Stomach smooth muscle (tissue), 2 donors: ENCODE data around the gene PPFIA2.

Experiments used
- H3K27ac ChIP-seq: one replicate; pipeline ENCODE4 v1.7.0; 2013; ENCODE audit warnings: mild to moderate bottlenecking, low read length, inconsistent platforms
- H3K27me3 ChIP-seq, 2 donors: one replicate each; pipeline ENCODE4 v1.7.0; 2013; ENCODE audit warnings: low read length in 2 of 2; ENCODE audit not compliant: insufficient read depth in 2 of 2, control insufficient read depth in 1 of 2
- H3K36me3 ChIP-seq, 2 donors: one replicate each; pipeline ENCODE4 v1.7.0; 2013; ENCODE audit warnings: low read length in 2 of 2; ENCODE audit not compliant: control insufficient read depth in 2 of 2, insufficient read depth in 2 of 2
- H3K4me1 ChIP-seq: one replicate; pipeline ENCODE4 v1.7.0; 2013; ENCODE audit warnings: low read length; ENCODE audit not compliant: control insufficient read depth, insufficient read depth
- H3K4me3 ChIP-seq, 2 donors: one replicate each; pipeline ENCODE4 v1.7.0; 2013; ENCODE audit warnings: low read length in 2 of 2
- H3K9ac ChIP-seq, 2 donors: one replicate each; pipeline ENCODE4 v1.7.0; 2013; ENCODE audit warnings: low read length in 2 of 2, mild to moderate bottlenecking in 1 of 2
- H3K9me3 ChIP-seq, 2 donors: one replicate each; pipeline ENCODE4 v1.7.0; 2013; ENCODE audit warnings: low read length in 2 of 2; ENCODE audit not compliant: control insufficient read depth in 2 of 2
- donor health status: healthy.
- donor health status: Pancreatic carcinoma.

The PPFIA2 gene

GRCh38 chr12:81327425-81327824 lies 431.7 kb downstream of the PPFIA2 start:
- Histone ChIP-seq H3K4me3 (no peak overlapping the region), H3K9ac (no peak overlapping the region), H3K27me3 (no peaks in the 10 kb centered on the region), H3K36me3 (no peaks in the 10 kb centered on the region), H3K9me3 (no peaks in the 10 kb centered on the region), H3K27ac (no peak overlapping the region), H3K4me1 (no peaks in the 10 kb centered on the region)

- Histone ChIP-seq H3K27me3 (no peaks in the 10 kb centered on the region), H3K9me3 (no peaks in the 10 kb centered on the region), H3K27ac (no peak overlapping the region), H3K9ac (no peak overlapping the region), H3K36me3 (no peaks in the 10 kb centered on the region), H3K4me1 (no peaks in the 10 kb centered on the region), H3K4me3 (no peak overlapping the region)
These were observed 434.1 kb downstream of the PPFIA2 start for GRCh38 chr12:81325086-81325485.

DNA sequence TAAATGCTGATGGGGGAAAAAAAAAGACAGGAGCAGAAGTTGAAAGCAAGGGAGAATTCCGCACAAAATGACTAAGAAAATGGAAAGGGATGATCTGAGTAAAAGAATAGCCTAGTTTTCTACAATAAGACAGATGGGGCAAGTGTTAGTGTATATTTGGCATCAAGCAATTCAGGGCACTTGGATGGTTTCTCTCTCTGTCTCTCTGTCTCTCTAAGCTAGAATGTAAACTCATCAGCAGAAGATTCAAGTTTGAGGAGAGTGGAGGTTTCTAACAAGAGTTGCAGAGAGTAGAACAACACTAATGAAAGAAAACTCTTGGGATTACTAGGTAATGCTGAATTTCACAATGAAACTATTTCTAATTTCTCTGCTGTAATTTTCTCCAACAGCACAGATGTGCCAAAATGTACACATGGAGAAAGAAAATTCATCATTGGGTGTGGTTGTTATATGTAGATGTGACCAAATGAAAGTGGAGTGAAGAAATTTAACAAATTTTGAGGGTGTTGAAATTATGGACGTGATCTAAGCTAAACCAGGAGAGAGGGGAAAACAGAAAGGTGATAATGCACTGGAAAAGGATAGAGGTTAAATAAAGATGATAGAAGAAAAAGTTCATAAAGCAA lies 444.1 kb downstream of the PPFIA2 start:
- H3K4me1 ChIP-seq, result no peaks in the 10 kb centered on the region
- no peak overlapping the region for H3K4me3 ChIP-seq
- H3K27me3 ChIP-seq, result no peaks in the 10 kb centered on the region
- no peak overlapping the region for H3K9ac ChIP-seq
- no peaks in the 10 kb centered on the region for H3K36me3 ChIP-seq
- no peaks in the 10 kb centered on the region for H3K9me3 ChIP-seq
- H3K27ac ChIP-seq, result no peak overlapping the region

GRCh38 chr12:81303935-81304334 lies 455.2 kb downstream of the PPFIA2 start:
- H3K27ac ChIP-seq, result no peak overlapping the region
- no peak overlapping the region for H3K4me3 ChIP-seq
- H3K27me3 ChIP-seq, result no peaks in the 10 kb centered on the region
- no peaks in the 10 kb centered on the region for H3K36me3 ChIP-seq
- no peaks in the 10 kb centered on the region for H3K4me1 ChIP-seq
- no peak overlapping the region for H3K9ac ChIP-seq
- H3K9me3 ChIP-seq, result no peaks in the 10 kb centered on the region

DNA sequence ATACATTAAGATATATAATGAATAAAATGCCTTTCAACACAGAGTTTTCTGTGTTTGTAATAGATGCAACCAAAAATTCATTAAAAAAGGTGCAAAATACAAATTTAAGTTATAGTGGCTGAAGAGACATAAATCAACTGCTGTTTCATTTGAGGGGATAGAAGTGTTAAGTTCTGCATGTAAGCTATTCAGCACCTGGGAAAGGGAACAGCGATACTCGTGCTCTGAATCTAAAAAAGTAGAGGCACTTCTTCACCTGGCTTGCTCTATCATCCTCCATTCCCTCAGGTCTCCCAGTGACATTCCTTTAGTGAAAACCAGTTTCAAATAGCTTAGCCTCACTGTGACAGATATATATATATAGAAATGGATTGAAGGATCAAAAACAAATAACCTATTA lies 458.7 kb downstream of the PPFIA2 start:
- no peak overlapping the region for H3K9ac ChIP-seq
- H3K27ac ChIP-seq, result no peak overlapping the region
- no peaks in the 10 kb centered on the region for H3K9me3 ChIP-seq
- H3K27me3 ChIP-seq, result no peaks in the 10 kb centered on the region
- H3K4me3 ChIP-seq, result no peak overlapping the region
- H3K4me1 ChIP-seq, result no peaks in the 10 kb centered on the region
- no peaks in the 10 kb centered on the region for H3K36me3 ChIP-seq

DNA sequence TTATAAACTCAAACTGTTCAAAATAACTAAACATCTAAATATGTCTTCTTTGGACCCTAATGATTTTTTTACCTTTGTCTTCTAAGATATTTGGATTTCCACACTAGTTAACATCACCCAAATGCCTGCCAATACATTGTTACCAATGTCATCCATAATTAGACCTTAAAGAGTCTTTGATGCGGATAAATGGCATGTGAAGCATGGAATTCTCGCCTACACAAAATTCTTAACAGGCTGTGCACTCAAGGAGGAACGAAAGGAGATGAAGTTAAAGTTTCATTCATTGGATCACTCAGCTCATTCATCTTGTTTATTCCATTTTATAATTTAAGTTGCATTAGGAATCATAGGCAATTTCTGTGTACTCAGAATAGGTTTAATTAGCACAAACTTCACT lies 461.5 kb downstream of the PPFIA2 start:
- no peak overlapping the region for H3K9ac ChIP-seq
- H3K36me3 ChIP-seq, result no peaks in the 10 kb centered on the region
- H3K4me1 ChIP-seq, result no peaks in the 10 kb centered on the region
- H3K9me3 ChIP-seq, result no peaks in the 10 kb centered on the region
- no peak overlapping the region for H3K27ac ChIP-seq
- H3K27me3 ChIP-seq, result no peaks in the 10 kb centered on the region
- H3K4me3 ChIP-seq, result no peak overlapping the region

- Histone ChIP-seq H3K9me3 (no peaks in the 10 kb centered on the region), H3K4me3 (no peak overlapping the region), H3K27me3 (no peaks in the 10 kb centered on the region), H3K4me1 (no peaks in the 10 kb centered on the region), H3K9ac (no peak overlapping the region), H3K27ac (no peak overlapping the region), H3K36me3 (no peaks in the 10 kb centered on the region)
These were observed 462.4 kb downstream of the PPFIA2 start for GRCh38 chr12:81296556-81297305.

DNA sequence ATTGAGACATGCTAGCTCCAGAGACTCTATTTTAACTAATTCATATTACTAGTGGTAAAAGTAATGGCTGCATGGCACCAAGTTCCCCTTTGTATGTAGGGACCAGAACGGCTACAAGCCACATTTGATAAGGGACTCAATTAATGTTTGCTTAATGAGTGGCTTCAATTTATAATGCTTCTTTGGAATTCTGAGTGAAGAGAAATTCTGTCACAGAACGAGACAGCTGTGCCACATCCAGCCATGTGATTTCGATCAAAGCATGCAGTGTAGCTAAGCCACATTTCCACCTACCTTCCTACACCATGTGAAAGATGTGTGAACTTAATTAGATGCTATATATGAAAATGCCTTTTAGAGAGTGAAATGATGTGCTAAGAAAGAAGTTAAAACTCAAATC lies 463.9 kb downstream of the PPFIA2 start:
- no peaks in the 10 kb centered on the region for H3K4me1 ChIP-seq
- H3K9me3 ChIP-seq, result no peaks in the 10 kb centered on the region
- no peak overlapping the region for H3K9ac ChIP-seq
- no peak overlapping the region for H3K4me3 ChIP-seq
- H3K36me3 ChIP-seq, result no peaks in the 10 kb centered on the region
- no peaks in the 10 kb centered on the region for H3K27me3 ChIP-seq
- H3K27ac ChIP-seq, result no peak overlapping the region

DNA sequence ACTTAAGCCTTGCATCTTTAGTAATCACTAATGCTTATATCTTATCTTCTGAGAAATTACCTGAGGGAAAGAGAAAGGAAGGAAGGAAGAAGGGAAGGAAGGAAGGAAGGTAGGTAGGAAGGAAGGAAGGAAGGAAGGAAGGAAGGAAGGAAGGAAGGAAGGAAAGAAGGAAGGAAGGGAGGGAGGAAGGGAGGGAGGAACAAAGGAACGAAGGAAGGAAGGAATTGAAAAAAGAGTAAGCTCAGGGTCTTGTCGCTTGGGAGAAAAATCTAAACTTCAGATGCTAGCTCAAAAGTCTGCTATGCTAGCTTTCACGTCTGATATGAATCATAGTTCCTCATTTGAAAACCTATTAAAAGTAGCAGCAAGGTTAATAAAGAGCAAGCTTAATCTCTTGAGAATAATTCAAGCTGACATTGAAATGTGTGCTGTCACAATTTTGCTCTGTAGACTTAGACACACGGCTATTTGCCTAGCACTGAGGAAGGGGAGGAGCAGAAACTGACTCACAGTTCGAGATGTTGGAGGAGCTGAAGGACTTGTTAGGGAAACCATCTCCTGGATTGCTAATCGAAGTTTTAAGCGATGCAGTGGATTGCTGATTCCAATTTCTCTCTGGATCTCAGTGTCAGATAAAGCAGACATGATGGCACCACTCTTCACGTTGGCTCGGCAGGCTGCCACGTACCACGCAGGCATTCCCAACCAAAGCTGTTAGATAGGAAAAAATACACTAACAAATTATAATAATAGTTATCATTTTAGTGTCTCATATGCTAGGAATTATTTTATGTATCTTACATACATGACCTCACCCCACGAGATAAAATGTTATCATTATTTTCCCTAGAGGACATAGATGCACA lies 464.6 kb downstream of the PPFIA2 start:
- no peaks in the 10 kb centered on the region for H3K36me3 ChIP-seq
- H3K27ac ChIP-seq, result no peak overlapping the region
- H3K9ac ChIP-seq, result no peak overlapping the region
- no peaks in the 10 kb centered on the region for H3K27me3 ChIP-seq
- no peak overlapping the region for H3K4me3 ChIP-seq
- H3K9me3 ChIP-seq, result no peaks in the 10 kb centered on the region
- no peaks in the 10 kb centered on the region for H3K4me1 ChIP-seq

DNA sequence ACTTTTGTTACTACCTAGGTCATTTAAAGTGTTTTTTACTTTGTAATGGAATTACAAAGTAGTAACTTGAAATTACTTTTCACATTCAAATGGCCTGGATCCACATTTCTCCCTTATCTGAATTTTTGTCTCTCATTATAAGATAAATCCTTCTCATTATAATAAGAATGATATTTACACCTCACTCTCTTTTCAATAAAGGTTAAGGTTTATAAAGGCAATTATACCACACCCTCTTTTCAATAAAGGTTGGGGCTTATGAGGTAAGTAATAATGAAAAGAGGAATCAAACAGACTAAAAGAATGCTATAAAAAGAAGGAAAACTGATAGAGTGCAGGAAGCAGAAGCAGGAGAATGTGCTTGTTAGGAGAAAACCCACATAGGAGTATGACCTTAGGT lies 470.5 kb downstream of the PPFIA2 start:
- Histone ChIP-seq H3K36me3 (no peaks in the 10 kb centered on the region), H3K4me3 (no peak overlapping the region), H3K9me3 (no peaks in the 10 kb centered on the region), H3K9ac (no peak overlapping the region), H3K4me1 (no peaks in the 10 kb centered on the region), H3K27ac (no peak overlapping the region), H3K27me3 (no peaks in the 10 kb centered on the region)
